T47D (cell line): ENCODE results near the gene USH2A.

ENCODE experiments used
- DNase-seq, 2 experiments: peaks; one replicate each; pipeline versions ENCODE4 v3.0.0 to v3.0.0-alpha.2; 2011 to 2012; ENCODE audit warnings: low read depth in 1 of 2, low spot score in 1 of 2
- JUND ChIP-seq: IDR thresholded peaks from 2 replicates; pipeline ENCODE4 v1.6.1; 2012; ENCODE audit warnings: low read depth
- in situ Hi-C: cut with HindIII; loops from 2 replicates; pipeline ENCODE4 v1.10.0; 2016; ENCODE audit warnings: low sequenced_read_pairs, low pct_unique_long_range_greater_than_20kb

USH2A gene

DNA sequence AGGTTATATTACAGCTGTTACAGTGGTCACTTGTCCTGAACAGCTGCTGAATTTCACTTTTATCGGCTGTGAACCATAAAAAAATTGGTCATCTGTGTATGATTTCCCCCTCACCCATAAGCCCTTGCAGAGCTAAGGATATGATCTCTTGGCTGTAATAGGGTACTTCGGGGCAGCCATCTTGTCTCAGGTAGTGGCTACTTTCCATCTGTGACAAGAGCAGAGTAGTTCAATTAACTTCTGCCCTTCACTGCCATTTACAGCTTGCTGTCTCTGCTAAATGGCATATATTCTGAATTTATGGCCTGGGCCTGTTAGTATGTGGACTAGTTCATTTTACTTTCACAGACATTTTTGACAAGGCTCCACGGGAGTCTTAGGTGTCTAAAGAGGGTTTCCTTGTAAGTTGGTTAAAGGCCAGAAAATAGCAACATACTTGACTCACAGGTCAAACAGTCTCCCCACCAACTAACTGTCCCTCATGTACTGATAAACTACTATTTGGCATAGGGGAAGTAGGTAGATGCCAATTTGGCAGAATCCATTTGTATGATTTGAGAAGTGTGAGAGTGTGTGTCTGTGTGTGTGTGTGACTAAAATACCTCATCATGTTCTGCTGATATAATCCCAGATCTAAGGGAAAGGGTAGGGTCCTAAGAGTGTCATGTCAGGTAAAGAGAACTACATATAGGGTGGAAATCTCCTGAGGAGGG is 704.5 kb downstream of the USH2A start:
- in situ Hi-C loops, result no loop called here
- no peak for DNase-seq
- no peak for TF ChIP-seq JUND

- no peak for TF ChIP-seq JUND
- in situ Hi-C loops, result no loop called here
- no peak for DNase-seq
Observed at GRCh38 chr1:215717677-215718426, 705.4 kb downstream of the USH2A start.

GRCh38 chr1:215710899-215711225 is 712.4 kb downstream of the USH2A start:
- no peak for DNase-seq
- in situ Hi-C loops, result no loop called here
- no peak for TF ChIP-seq JUND

DNA sequence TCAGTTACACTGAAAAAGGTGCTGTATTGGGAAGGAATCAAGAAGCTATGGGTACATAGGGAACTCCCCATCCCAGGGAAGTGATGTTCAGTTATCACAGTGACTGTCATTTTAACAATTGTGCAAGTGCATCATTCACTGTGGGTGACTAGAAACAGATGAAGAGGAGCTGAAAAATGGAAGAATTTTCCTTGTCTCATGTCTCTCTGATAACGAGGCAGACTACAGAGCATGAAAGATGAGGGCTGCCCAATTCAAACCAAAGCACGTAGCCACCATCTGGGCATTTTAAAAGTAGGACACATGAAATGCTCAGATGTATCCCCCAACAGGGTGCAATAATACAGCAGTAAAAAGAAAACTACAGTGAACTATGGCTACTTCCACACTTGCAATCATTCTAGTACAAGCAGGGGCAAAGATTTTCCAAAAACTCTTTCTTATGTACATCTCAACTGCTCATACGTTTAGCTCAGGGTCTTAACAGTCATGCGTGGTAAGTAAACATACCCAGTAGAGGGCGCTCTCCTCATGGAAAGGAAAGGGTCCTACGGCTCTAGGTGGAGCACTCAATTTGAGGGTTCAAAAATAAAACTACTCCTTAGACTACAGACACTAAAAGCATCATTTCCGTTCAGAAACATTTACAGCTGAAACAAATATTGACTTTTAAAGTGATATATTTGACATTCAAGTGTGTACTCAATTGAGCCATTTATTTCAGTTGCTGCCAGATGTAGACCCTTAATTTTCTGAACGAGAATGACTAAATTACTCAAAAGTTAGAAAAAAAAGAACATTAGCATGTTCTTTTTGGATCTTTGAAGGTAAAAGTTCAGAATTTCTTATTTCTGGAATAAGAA is 713.0 kb downstream of the USH2A start:
- peak in 1 of 2 experiments; percentile 77 for DNase-seq
- in situ Hi-C loops, result no loop called here
- no peak for TF ChIP-seq JUND

DNA sequence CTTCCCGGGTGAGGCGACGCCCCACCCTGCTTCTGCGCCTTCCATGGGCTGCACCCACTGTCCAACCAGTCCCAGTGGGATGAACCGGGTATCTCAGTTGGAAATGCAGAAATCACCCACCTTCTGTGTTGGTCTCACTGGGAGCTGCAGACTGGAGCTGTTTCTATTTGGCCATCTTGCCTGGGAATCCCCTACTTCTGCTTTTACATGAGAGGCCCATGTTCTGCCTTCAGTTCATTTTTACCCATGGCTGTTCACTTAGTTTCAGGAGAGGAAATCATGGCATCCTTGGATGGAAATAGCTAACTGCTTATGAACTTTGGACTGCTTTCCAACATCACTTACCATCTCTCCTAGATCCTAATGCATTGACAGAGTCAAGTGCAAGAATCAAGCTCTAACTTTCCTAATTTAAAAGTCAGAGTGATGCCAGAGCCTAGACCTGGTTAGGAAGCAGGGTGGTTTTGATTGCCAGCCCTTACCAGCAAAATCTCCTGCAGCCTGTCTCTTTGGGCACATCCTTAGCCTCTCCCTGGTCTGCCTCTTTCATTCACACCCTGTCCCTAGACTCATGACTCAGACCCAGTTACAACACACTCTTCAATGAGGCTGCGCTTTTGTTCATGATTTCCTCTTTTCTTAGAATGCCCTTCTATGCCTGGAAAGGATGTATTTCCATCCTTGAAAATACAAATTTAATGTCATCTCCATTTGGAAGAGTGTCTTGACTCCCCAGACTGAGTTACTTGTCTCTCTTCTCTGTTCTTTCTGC is 719.0 kb downstream of the USH2A start:
- in situ Hi-C loops, result no loop called here
- no peak for TF ChIP-seq JUND
- no peak for DNase-seq

DNA sequence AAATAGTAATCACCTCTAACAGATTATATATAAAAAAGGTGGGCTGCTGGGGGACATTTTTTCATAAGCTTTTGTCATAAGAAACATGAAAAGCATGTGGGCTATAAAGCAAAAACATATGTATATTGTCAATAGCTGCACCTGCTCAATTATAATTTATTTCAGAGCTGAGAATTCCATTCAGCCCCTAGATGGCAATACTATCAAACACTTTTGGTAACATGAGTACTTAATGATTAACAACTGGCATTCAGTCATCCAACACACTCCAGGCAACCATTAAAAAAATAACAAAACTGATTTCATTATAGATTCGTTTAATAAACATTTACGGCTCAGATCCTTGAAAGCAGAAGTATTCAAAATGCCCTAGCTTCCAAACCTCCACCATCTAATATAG is 741.0 kb downstream of the USH2A start:
- no peak for TF ChIP-seq JUND
- DNase-seq, result peak; percentile 27 to 72
- in situ Hi-C loops, result no loop called here

DNA sequence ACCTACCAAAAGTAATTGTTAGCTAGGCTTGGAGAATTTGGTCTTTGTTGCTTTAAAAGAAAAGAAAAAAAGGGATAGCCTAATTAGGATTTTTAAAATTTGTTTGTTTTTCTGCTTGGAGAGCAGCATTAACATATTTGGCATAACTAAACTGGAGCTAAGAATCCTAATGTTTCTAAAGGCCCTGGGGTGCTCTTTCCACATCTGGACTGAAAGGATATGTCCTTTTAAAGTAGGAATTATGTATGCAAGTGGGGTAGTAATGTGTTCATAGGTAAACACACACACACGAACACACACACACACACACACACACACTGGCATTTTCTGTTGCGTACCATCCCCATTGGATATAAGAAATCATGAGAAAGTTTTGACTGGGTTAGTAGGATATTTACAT is 742.2 kb downstream of the USH2A start:
- in situ Hi-C loops, result no loop called here
- no peak for TF ChIP-seq JUND
- DNase-seq, result no peak

GRCh38 chr1:215679231-215679630 is 744.0 kb downstream of the USH2A start:
- no peak for DNase-seq
- in situ Hi-C loops, result no loop called here
- TF ChIP-seq JUND, result no peak

GRCh38 chr1:215677112-215677511 is 746.1 kb downstream of the USH2A start:
- no peak for TF ChIP-seq JUND
- in situ Hi-C loops, result no loop called here
- no peak for DNase-seq

- in situ Hi-C loops, result no loop called here
- TF ChIP-seq JUND, result no peak
- no peak for DNase-seq
Observed at GRCh38 chr1:215673943-215674342, 749.3 kb downstream of the USH2A start.

- no peak for TF ChIP-seq JUND
- in situ Hi-C loops, result no loop called here
- DNase-seq, result no peak
Observed at GRCh38 chr1:215672482-215672881, 750.8 kb downstream of the USH2A start.

GRCh38 chr1:215669806-215670491 is 753.3 kb downstream of the USH2A start:
- DNase-seq, result no peak
- TF ChIP-seq JUND, result no peak
- in situ Hi-C loops, result no loop called here
